Activated CD8-positive, alpha-beta T cell treated with anti-CD3 and anti-CD28 coated beads for 36 hours (primary cell): ENCODE measurements around the gene PTBP3. TPM values are rescaled to one million over a fixed set of nuclear protein-coding genes. Genes with fewer than 3 reads are reported as not detected.

ENCODE experiments used
- ATAC-seq: fragments of 200-7000 bp; cut with Tn5 transposase; one replicate; pipeline ENCODE4 v1.10.0; 2021; ENCODE audit warnings: mild to moderate bottlenecking, moderate library complexity
- CTCF ChIA-PET: fragments of 350-600 bp; sonication (Branson Sonifier 250); formaldehyde crosslinking; loops from one replicate; lab custom pipeline; 2021; ENCODE audit warnings: antibody characterized with exemption; lab: Charles Lee
- POLR2A ChIA-PET: fragments of 350-600 bp; sonication (Branson Sonifier 250); formaldehyde crosslinking; loops from one replicate; lab custom pipeline; 2021; ENCODE audit warnings: antibody characterized with exemption; lab: Charles Lee
- DNase-seq: peaks from one replicate; pipeline ENCODE4 v3.0.0-alpha.2; 2020
- H3K27ac Mint-ChIP-seq: one replicate; pipeline ENCODE4 v1.8.0; 2021; ENCODE audit warnings: mild to moderate bottlenecking, mixed read lengths
- H3K27me3 Mint-ChIP-seq: one replicate; pipeline ENCODE4 v1.8.0; 2021; ENCODE audit warnings: mixed read lengths
- H3K36me3 Mint-ChIP-seq: one replicate; pipeline ENCODE4 v1.8.0; 2021; ENCODE audit warnings: low read depth, mixed read lengths
- H3K4me1 Mint-ChIP-seq: one replicate; pipeline ENCODE4 v1.8.0; 2021; ENCODE audit warnings: low read depth, mixed read lengths
- H3K4me3 Mint-ChIP-seq: one replicate; pipeline ENCODE4 v1.8.0; 2021; ENCODE audit warnings: mild to moderate bottlenecking, moderate library complexity, mixed read lengths
- H3K9me3 Mint-ChIP-seq: one replicate; pipeline ENCODE4 v1.8.0; 2021; ENCODE audit warnings: mixed read lengths
- intact Hi-C: fragments of 100-400 bp; cut with micrococcal nuclease; formaldehyde crosslinking; loops from one replicate; pipeline ENCODE4 v1.10.0; 2022
- total RNA-seq, 2 experiments: library from RNA; stranded (reverse); gene quantifications; one replicate each; pipeline ENCODE4 v1.2.3, GENCODE V29; 2021
- TF ChIP-seq, protein P1 (sequence below): fragments of 200-600 bp; IDR thresholded peaks from one replicate; pipeline ENCODE4 v1.8.0; 2022; ENCODE audit warnings: antibody characterized with exemption, mild to moderate bottlenecking

Gene PTBP3
- total RNA-seq, 2 experiments from 2014 or later, result 108 to 120 TPM

DNA sequence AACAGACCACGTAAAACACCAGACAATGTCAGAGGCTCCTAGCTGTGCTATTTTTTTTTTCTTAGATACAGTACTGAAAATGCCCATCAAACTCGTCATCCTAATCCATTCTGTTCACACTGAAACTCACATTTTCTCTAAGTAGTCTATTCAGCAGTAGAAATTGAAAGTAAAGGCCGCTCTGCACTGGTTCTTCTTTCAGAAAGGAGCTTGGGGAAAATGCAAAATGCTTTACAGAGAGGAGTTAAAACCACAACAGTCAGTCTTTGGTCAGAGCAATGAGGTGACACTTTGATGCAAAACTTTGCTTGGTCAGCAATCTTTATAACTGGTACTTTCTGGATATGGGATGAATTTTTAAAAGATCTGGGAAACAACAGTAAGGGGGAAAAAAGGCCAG lies 114.5 kb downstream of the PTBP3 start:
- no peaks in the 10 kb centered on the region for H3K9me3 Mint-ChIP-seq
- ATAC-seq, result peak; percentile 96
- peak; percentile 31 for DNase-seq
- peaks cover 28% of the 10 kb centered on the region for H3K4me1 Mint-ChIP-seq
- ChIA-PET CTCF (interaction anchor here (0.9 to 1.6 kb wide), 5 partner anchors 12 to 460 kb away, joined by 3 to 5 read pairs (median 4); no protein-coding TSS in a partner anchor), POLR2A (interaction anchor here (0.6 to 1.6 kb wide), 4 partner anchors 8 to 226 kb away, joined by 3 to 7 read pairs (median 4); partner anchors contain the start of gene HSDL2)
- peak overlapping the region; percentile 30 for H3K4me3 Mint-ChIP-seq
- peaks cover 40% of the 10 kb centered on the region for H3K36me3 Mint-ChIP-seq
- TF ChIP-seq, protein P1, sequence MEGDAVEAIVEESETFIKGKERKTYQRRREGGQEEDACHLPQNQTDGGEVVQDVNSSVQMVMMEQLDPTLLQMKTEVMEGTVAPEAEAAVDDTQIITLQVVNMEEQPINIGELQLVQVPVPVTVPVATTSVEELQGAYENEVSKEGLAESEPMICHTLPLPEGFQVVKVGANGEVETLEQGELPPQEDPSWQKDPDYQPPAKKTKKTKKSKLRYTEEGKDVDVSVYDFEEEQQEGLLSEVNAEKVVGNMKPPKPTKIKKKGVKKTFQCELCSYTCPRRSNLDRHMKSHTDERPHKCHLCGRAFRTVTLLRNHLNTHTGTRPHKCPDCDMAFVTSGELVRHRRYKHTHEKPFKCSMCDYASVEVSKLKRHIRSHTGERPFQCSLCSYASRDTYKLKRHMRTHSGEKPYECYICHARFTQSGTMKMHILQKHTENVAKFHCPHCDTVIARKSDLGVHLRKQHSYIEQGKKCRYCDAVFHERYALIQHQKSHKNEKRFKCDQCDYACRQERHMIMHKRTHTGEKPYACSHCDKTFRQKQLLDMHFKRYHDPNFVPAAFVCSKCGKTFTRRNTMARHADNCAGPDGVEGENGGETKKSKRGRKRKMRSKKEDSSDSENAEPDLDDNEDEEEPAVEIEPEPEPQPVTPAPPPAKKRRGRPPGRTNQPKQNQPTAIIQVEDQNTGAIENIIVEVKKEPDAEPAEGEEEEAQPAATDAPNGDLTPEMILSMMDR, result no peak
- no peaks in the 10 kb centered on the region for H3K27me3 Mint-ChIP-seq
- peak overlapping the region; percentile 81 for H3K27ac Mint-ChIP-seq
- intact Hi-C loops, result no loop called here

DNA sequence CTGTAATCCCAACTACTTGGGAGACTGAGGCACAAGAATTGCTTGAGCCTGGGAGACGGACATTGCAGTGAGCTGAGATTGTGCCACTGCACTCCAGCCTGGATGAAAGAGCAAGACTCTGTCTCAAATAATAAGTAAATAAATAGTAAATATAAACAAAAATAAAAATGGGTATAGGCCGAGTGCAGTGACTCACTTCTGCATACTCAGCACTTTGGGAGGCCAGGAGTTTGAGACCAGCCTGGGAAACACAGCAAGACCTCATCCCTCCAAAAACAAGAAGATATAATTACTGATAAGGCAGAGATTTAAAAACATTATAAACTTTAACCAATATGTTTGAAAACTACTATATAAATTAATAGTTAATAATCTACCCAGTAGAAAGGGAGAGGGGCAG lies 120.5 kb downstream of the PTBP3 start:
- ATAC-seq (no peak), DNase-seq (no peak)
- H3K4me3 Mint-ChIP-seq, result no peak overlapping the region
- no peaks in the 10 kb centered on the region for H3K27me3 Mint-ChIP-seq
- POLR2A ChIA-PET, result no interaction called here
- intact Hi-C loops, result no loop called here
- CTCF ChIA-PET, result no interaction called here
- H3K36me3 Mint-ChIP-seq, result peaks cover 68% of the 10 kb centered on the region
- H3K4me1 Mint-ChIP-seq, result peaks cover 4% of the 10 kb centered on the region
- H3K27ac Mint-ChIP-seq, result no peak overlapping the region
- TF ChIP-seq, protein P1, result no peak
- H3K9me3 Mint-ChIP-seq, result peaks cover 10% of the 10 kb centered on the region

DNA sequence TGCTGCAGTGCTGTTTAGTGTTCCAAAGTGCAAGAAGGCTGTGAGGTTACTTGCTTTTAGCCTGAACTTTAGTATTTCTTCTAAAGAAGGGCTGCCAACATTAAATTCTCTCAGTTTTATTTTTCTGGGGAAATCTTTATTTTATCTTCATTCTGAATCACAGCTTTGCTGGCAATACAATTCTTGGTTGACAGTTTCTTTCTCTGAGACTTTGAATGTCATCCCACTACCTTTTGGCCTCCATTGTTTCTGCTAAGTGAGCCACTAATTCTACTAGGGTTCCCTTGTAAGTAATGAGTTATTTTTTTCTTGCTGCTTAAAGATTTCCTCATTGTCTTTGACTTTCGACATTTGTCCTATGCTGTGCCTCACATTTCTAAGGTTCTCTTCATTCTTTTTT lies 126.0 kb downstream of the PTBP3 start:
- Mint-ChIP-seq H3K9me3 (peaks cover 34% of the 10 kb centered on the region), H3K4me1 (no peaks in the 10 kb centered on the region), H3K36me3 (peaks cover 66% of the 10 kb centered on the region), H3K27me3 (no peaks in the 10 kb centered on the region), H3K27ac (no peak overlapping the region), H3K4me3 (no peak overlapping the region)
- no peak for ATAC-seq
- intact Hi-C loops, result no loop called here
- ChIA-PET CTCF (interaction anchor here (1.2 to 1.5 kb wide), 2 partner anchors 110 to 154 kb away, joined by 3 read pairs; no protein-coding TSS in a partner anchor), POLR2A (no interaction called here)
- no peak for DNase-seq
- TF ChIP-seq, protein P1, result no peak

- peaks cover 33% of the 10 kb centered on the region for H3K9me3 Mint-ChIP-seq
- TF ChIP-seq, protein P1, result no peak
- H3K4me3 Mint-ChIP-seq, result no peak overlapping the region
- H3K36me3 Mint-ChIP-seq, result peaks cover 29% of the 10 kb centered on the region
- DNase-seq, result no peak
- no peak overlapping the region for H3K27ac Mint-ChIP-seq
- intact Hi-C loops, result no loop called here
- no peaks in the 10 kb centered on the region for H3K27me3 Mint-ChIP-seq
- ChIA-PET POLR2A (interaction anchor here (0.7 kb wide), 1 partner anchor 30 kb away, joined by 3 read pairs; no protein-coding TSS in a partner anchor), CTCF (interaction anchor here (0.6 kb wide), 1 partner anchor 463 kb away, joined by 3 read pairs; no protein-coding TSS in a partner anchor)
- no peak for ATAC-seq
- no peaks in the 10 kb centered on the region for H3K4me1 Mint-ChIP-seq
Measured at GRCh38 chr9:112203536-112203935, 129.9 kb downstream of the PTBP3 start.

DNA sequence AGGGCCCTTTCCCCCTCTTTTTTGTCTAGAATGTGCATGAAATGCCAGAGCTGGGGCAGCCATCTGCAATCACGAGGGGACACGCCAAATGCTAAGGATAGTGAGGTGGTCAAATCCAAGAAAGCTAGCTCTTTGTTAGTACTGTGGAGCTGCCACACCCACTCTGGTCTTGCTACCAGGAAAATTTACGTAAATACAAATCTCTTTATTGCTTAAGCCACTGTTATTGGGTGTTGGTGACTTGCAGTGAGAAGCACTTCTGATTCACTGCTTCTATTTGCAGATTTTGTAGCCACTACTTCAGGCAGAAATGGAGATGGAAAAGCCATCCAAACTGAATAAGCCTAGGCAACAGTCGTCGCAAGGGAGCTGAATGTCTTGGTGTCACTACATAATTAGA lies 132.7 kb downstream of the PTBP3 start:
- peaks cover 15% of the 10 kb centered on the region for H3K9me3 Mint-ChIP-seq
- H3K4me3 Mint-ChIP-seq, result no peak overlapping the region
- no peak for DNase-seq
- TF ChIP-seq, protein P1, result no peak
- no peak for ATAC-seq
- CTCF ChIA-PET, result interaction anchor here (1.0 to 1.5 kb wide), 2 partner anchors 24 to 160 kb away, joined by 3 to 4 read pairs; no protein-coding TSS in a partner anchor
- H3K27ac Mint-ChIP-seq, result no peak overlapping the region
- H3K36me3 Mint-ChIP-seq, result peaks cover 13% of the 10 kb centered on the region
- H3K27me3 Mint-ChIP-seq, result no peaks in the 10 kb centered on the region
- POLR2A ChIA-PET, result no interaction called here
- H3K4me1 Mint-ChIP-seq, result no peaks in the 10 kb centered on the region
- intact Hi-C loops, result no loop called here
